Measurements from ENCODE around the gene CPHXL.

CPHXL gene

DNA sequence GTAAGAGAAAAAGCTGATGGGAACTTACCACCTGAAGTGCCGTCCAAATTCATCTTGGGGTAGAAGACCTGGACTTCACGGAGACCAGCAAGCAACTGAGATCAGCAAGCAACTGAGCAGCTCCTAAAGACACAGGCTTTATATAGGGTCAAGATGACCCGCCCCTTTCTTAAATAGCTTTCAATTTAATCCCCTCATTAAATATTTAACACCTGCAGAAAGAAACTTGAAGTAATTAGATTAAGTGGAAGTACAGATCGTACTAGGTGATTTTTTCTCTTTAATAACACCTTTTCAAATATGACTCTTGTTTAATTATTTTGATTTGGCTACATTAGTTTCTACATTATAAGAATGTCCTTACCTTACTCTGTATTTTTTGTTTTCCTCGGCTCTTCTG lies at the start of gene CPHXL:
Gene CPHXL, minus strand, starts transcription at position 101 of the 400 bp plus-strand sequence. Its CDS starts 48 bp downstream, at position 53.
- no peak for DNase-seq (ENCODE audit: low read depth)

DNA sequence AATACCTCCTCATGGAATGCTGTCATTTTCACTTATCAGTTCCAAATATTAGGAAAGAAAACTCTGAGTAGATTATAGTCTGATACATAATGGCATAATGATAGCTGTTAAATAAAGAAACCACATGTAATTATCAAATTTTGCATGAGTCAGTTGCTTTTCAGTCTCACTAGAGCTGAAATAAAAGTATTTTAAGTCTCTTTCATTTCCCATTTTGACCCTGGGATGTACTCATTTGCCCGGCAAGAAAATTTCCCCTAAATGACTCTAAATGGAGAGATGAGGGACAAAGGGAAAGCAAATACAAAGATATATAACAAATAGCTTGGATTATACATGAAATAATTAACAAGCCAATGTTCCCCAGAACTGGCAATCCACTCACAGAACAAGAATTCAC lies 47.9 kb upstream of the CPHXL start:
- no peak for DNase-seq (ENCODE audit: low read depth)

GRCh38 chr16:75770051-75770450 lies 43.8 kb upstream of the CPHXL start:
- no peak for DNase-seq (ENCODE audit: low read depth)

DNA sequence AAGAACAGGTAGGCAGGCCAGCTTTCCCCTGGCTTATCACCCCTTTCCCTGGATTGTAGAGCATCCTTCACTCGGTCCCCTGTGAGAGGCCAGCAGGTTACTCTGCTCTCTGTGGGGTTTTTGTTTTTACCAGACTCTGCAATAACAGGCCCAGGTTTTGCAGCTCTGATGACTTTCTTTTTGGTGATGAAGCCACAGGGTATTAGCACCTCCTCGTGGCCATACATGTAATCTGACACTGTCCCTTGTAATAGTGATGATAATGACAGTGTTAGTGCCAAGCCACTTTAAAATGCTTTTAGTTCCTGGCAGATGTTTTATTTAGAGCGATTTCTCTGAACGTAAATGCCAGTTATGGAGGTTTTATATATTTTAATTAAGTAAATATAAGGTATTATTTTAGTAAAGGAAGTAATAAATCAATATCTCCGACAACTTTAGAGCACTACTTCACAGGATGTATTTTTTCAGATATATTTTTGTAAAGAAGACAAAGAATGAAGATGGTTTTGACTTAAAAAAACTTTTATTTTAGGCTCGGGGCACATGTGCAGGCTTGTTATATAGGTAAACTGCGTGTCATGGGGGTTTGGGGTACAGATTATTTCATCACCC lies 38.0 kb upstream of the CPHXL start:
- peak; percentile 20 for DNase-seq (ENCODE audit: low read depth)

- no peak for DNase-seq (ENCODE audit: low read depth)
Measured at GRCh38 chr16:75763204-75763603, 36.9 kb upstream of the CPHXL start.

DNA sequence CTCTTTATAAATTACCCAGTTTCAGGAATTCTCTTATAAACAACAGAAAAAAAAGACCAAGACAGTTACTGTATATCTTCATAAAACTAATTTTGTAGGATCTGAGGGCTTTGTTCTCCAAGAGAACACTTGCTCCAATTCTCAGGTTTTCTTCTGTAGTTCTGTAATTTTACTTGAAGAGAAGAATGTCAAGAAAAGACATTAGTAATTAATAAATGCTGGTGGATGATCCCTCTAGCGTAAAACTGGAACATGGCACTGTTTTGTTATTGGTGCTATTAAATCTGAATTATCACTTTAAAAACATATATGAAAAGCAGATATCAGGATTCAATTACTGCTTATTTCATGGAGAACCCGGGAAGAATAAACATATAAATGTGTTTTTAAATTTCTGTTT lies 36.5 kb upstream of the CPHXL start:
- no peak for DNase-seq (ENCODE audit: low read depth)

DNA sequence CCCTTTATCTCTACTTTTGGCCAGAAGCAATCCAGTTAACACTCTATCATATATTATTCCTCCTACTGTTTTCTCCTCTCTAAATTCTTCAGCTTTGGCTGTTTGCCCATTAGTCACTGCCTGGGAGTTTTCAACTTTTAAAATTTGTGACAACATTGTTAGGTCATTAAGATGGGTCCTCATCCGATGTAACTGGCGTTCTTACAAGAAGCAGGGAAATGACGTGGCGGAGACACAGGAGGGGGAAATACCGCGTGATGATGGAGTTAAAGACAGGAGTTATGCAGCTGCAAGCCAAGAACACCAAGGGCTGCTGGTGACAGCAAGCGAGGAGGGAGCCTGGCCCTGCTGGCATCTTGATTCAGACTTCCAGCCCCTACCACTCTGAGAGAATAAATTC lies 34.8 kb upstream of the CPHXL start:
- no peak for DNase-seq (ENCODE audit: low read depth)

DNA sequence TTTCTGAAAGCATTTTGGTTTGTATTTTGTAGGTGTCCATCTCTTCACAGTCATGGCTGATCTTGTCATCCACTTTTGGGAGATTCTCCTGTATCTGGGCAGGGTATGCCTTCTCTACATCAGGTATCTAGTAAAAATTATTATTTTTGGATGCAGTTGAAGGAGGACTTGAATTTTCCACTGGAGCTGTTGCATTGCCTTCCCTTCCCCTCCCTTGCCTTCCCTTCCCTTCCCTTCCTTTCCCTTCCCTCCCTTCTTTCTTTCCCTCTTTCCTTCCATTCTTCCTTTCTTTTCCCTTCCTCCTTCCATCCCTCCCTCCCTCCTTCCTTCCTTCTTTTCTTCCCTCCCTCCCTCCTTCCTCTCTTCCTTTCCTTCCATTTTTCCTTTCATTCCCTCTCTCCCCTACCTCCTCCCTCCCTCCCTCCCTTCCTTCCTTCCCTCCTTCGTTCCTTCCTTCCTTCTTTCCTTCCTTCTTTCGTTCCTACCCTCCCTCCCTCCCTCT lies 33.8 kb upstream of the CPHXL start:
- DNase-seq (ENCODE audit: low read depth): no peak

GRCh38 chr16:75758215-75758614 lies 31.9 kb upstream of the CPHXL start:
- no peak for DNase-seq (ENCODE audit: low read depth)

- DNase-seq (ENCODE audit: low read depth): no peak
Measured at GRCh38 chr16:75754141-75754540, 27.9 kb upstream of the CPHXL start.

DNA sequence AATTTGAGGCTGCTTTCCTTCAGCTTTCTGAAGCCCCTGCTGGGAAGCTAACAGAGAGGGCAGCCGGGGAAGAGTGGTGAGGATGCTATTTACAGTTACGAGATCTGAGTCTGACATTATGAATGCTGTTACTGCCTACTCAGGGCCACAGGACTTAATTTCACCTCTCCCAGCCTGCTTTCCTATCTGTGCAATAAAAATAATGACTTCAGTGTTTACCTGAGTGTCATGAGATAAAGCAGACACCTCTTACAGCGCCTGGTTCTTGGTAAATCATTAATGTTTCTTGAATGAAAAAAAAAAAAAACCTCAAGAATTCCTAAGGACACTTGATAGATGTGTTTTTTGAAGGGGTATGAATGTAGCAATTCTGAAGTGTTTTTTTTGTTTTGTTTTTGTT lies 24.2 kb upstream of the CPHXL start:
- DNase-seq (ENCODE audit: low read depth): no peak

- DNase-seq (ENCODE audit: low read depth): no peak
Measured at GRCh38 chr16:75746359-75746758, 20.1 kb upstream of the CPHXL start.

- DNase-seq (ENCODE audit: low read depth): no peak
Measured at GRCh38 chr16:75745823-75746222, 19.5 kb upstream of the CPHXL start.

GRCh38 chr16:75745242-75745641 lies 19.0 kb upstream of the CPHXL start:
- DNase-seq (ENCODE audit: low read depth): no peak

GRCh38 chr16:75742424-75743047 lies 16.2 kb upstream of the CPHXL start:
- DNase-seq (ENCODE audit: low read depth): no peak

GRCh38 chr16:75733305-75734211 lies 7.3 kb upstream of the CPHXL start:
- no peak for DNase-seq (ENCODE audit: low read depth)

DNA sequence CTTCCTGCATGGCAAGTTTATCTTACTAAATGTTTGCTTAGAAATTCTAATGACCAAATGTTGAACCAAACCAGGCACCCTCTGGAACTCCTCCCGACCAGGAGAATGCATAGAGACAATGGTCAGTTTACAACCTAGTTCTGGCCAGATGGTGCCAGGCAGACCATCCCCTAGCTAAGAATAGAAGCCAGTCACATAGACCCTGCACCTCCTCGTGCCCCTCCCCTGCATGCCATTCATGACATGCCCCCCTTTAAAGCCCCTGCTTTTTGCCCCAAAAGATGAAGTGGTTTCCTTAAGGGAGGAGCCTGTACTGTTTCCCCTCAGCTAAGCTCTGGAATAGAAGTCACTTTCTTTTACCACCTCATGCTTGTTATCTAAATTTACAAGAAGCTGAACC lies 6.6 kb upstream of the CPHXL start:
- DNase-seq (ENCODE audit: low read depth): no peak

DNA sequence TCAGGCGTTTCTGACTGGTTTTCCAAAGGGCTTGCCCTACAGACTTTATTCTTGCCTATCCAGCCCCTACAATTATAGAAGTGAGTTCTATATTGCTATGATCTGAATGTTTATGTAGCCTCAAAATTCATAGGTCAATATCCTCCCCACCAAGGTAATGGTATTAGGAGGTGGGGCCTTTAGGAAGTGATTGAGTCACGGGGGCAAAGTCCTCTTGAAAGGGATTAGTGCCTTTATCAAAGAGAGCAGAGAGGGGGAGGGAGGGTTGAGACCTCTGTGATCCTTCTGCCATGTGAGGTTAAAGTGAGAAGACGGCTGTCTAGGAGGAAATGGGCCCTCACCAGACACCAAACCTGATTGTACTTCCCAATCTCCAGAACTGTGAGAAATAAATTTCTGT lies 931 bp upstream of the CPHXL start:
- DNase-seq (ENCODE audit: low read depth): no peak

DNA sequence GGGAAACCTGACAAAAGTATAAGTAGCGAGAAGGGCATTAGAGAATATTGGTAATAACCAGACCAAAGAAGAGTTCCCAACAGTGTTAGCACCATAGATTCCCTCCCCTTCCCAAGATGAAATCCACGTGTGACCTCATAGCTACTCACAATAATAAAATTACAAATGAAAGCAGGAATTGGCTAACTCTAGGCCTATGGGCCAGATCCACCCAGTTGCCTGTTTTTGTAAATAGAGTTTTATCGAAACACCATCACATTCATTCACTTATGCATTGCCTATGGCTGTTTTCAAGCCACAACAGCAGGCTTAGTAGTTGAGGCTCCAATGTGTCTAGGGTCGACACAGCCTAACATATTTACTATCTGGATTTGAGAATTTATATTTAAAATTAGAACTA lies 7.8 kb downstream of the CPHXL start:
- DNase-seq (ENCODE audit: low read depth): no peak

DNA sequence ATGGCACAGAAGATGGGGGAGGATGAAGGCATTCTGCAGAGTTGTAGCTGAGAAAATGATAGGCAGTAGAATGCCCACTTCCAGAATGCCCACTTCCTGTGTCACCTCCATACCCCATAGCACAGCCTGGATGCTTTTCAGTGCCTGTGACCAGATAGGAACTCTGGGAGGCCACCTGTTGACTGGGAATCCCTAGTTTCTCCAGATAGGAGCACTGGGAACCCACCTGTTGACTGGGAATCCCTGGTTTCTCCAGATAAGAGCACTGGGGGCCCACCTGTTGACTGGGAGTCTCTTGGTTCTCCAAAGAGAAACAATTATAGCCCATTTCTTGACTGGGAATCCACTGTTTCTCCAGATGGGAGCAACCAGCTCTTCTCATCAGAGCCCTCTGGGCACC lies 11.6 kb downstream of the CPHXL start:
- DNase-seq (ENCODE audit: low read depth): no peak

- no peak for DNase-seq (ENCODE audit: low read depth)
Measured at GRCh38 chr16:75710344-75710743, 15.9 kb downstream of the CPHXL start.

- DNase-seq (ENCODE audit: low read depth): no peak
Measured at GRCh38 chr16:75703306-75703705, 23.0 kb downstream of the CPHXL start.

DNA sequence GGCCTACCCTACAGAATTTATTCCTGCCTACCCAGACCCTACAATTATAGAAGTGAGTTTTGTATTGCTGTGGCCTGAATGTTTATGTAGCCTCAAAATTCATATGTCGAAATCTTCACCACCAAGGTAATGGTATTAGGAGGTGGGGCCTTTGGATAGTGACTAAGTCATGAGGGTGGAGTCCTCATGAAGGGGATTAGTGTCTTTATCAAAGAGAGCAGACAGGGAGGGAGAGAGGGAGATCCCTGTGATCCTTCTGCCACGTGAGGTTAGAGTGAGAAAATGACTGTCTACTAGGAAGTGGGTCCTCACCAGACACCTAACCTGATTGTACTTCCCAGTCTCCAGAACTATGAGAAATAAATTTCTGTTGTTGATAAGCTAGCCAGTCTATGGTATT lies 24.0 kb downstream of the CPHXL start:
- DNase-seq (ENCODE audit: low read depth): no peak
